ENCODE measurements around the gene POLD1. TPM values are rescaled to one million over a fixed set of nuclear protein-coding genes. Genes with fewer than 3 reads are reported as not detected.

The POLD1 gene
- total and polyA plus RNA-seq, 4 donors: 7.5 to 57.1 (median 8.2) TPM

DNA sequence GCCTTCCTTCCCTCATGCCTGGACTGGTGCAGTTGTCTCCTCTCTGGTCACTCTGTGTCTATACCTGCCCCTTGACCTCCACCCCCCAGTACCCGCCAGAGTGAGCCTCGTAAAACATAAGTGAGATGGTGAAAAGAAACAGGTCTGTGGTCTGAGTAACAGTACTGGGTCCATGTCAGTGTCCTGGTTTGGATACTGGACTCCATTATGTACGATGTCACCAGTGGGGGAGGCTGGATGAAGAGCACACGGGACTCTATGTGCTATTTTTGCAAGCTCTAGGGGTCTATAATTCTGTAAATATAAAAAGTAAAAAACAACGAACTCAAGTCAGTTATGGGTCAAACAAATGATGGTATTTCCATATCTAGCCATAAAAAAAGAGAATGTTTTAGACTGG, 62.9 kb downstream of the POLD1 start (continued):
- TF ChIP-seq RXRA (IDR thresholded peaks at IDR 0.05) (no peak), YY1 (IDR thresholded peaks at IDR 0.05) (no peak)
- TF ChIP-seq, protein P1, sequence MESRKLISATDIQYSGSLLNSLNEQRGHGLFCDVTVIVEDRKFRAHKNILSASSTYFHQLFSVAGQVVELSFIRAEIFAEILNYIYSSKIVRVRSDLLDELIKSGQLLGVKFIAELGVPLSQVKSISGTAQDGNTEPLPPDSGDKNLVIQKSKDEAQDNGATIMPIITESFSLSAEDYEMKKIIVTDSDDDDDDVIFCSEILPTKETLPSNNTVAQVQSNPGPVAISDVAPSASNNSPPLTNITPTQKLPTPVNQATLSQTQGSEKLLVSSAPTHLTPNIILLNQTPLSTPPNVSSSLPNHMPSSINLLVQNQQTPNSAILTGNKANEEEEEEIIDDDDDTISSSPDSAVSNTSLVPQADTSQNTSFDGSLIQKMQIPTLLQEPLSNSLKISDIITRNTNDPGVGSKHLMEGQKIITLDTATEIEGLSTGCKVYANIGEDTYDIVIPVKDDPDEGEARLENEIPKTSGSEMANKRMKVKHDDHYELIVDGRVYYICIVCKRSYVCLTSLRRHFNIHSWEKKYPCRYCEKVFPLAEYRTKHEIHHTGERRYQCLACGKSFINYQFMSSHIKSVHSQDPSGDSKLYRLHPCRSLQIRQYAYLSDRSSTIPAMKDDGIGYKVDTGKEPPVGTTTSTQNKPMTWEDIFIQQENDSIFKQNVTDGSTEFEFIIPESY (IDR thresholded peaks at IDR 0.05): no peak

GRCh38 chr19:50447750-50448149, 63.6 kb downstream of the POLD1 start:
- H3K4me3 ChIP-seq (ENCODE audit: low read depth in 1 of 3, low read length in 3 of 3): no peak overlapping the region
- no peaks in the 10 kb centered on the region for H3K36me3 ChIP-seq (ENCODE audit: control insufficient read depth in 4 of 4, insufficient read depth in 3 of 4, low read depth in 1 of 4, low read length in 3 of 4)
- TF ChIP-seq FOXA2 (IDR thresholded peaks at IDR 0.05) (no peak), FOXA1 (IDR thresholded peaks at IDR 0.05) (no peak), TAF1 (conservative IDR thresholded peaks at IDR 0.05) (no peak), SP1 (IDR thresholded peaks at IDR 0.05) (no peak), HNF4G (IDR thresholded peaks at IDR 0.05) (no peak), RXRA (IDR thresholded peaks at IDR 0.05) (no peak), EGR1 (IDR thresholded peaks at IDR 0.05; ENCODE audit: low read depth in 2 of 2) (no peak), JUND (IDR thresholded peaks at IDR 0.05) (no peak), NR2F2 (IDR thresholded peaks at IDR 0.05) (no peak), GABPA (IDR thresholded peaks at IDR 0.05 in 1 of 2, conservative IDR thresholded peaks at IDR 0.05 in 1 of 2) (no peak), RAD21 (IDR thresholded peaks at IDR 0.05) (no peak), YY1 (IDR thresholded peaks at IDR 0.05) (no peak), HNF4A (conservative IDR thresholded peaks at IDR 0.05) (no peak), CTCF (IDR thresholded peaks at IDR 0.05; ENCODE audit: low read depth, low read length, missing input control) (no peak)
- TF ChIP-seq, protein P1 (IDR thresholded peaks at IDR 0.05): no peak
- TF ChIP-seq, protein P2, sequence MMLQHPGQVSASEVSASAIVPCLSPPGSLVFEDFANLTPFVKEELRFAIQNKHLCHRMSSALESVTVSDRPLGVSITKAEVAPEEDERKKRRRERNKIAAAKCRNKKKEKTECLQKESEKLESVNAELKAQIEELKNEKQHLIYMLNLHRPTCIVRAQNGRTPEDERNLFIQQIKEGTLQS (IDR thresholded peaks at IDR 0.05): no peak
- TF ChIP-seq, protein P3, sequence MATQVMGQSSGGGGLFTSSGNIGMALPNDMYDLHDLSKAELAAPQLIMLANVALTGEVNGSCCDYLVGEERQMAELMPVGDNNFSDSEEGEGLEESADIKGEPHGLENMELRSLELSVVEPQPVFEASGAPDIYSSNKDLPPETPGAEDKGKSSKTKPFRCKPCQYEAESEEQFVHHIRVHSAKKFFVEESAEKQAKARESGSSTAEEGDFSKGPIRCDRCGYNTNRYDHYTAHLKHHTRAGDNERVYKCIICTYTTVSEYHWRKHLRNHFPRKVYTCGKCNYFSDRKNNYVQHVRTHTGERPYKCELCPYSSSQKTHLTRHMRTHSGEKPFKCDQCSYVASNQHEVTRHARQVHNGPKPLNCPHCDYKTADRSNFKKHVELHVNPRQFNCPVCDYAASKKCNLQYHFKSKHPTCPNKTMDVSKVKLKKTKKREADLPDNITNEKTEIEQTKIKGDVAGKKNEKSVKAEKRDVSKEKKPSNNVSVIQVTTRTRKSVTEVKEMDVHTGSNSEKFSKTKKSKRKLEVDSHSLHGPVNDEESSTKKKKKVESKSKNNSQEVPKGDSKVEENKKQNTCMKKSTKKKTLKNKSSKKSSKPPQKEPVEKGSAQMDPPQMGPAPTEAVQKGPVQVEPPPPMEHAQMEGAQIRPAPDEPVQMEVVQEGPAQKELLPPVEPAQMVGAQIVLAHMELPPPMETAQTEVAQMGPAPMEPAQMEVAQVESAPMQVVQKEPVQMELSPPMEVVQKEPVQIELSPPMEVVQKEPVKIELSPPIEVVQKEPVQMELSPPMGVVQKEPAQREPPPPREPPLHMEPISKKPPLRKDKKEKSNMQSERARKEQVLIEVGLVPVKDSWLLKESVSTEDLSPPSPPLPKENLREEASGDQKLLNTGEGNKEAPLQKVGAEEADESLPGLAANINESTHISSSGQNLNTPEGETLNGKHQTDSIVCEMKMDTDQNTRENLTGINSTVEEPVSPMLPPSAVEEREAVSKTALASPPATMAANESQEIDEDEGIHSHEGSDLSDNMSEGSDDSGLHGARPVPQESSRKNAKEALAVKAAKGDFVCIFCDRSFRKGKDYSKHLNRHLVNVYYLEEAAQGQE (IDR thresholded peaks at IDR 0.05): no peak
- TF ChIP-seq, protein P4, sequence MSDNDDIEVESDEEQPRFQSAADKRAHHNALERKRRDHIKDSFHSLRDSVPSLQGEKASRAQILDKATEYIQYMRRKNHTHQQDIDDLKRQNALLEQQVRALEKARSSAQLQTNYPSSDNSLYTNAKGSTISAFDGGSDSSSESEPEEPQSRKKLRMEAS (IDR thresholded peaks at IDR 0.05): no peak
- H3K27me3 ChIP-seq (ENCODE audit: control insufficient read depth in 4 of 4, insufficient read depth in 4 of 4, low read length in 3 of 4): peaks cover 0 to 2% (median 0%) of the 10 kb centered on the region in 4 donors
- no peaks in the 10 kb centered on the region for H3K9me3 ChIP-seq (ENCODE audit: control insufficient read depth in 4 of 4, low read length in 3 of 4)
- H3K27ac ChIP-seq (ENCODE audit: low read depth in 1 of 2, low read length in 2 of 2): no peak overlapping the region
- H3K9ac ChIP-seq (ENCODE audit: low read depth in 1 of 2, low read length in 2 of 2): no peak overlapping the region
- no peak for DNase-seq (ENCODE audit: low spot score)
- 96% methylated on average over 10 of the region's 10 CpGs for WGBS
- H3K4me1 ChIP-seq (ENCODE audit: control insufficient read depth in 4 of 4, insufficient read depth in 4 of 4, low read length in 3 of 4): no peaks in the 10 kb centered on the region

Data from liver (tissue), 9 donors.